Measurements from ENCODE around the gene DAB2. TPM values are rescaled to one million over a fixed set of nuclear protein-coding genes. Genes with fewer than 3 reads are reported as not detected.

Gene DAB2
- total and polyA plus RNA-seq, 12 donors = 6.5 to 64.7 (median 22.3) TPM

DNA sequence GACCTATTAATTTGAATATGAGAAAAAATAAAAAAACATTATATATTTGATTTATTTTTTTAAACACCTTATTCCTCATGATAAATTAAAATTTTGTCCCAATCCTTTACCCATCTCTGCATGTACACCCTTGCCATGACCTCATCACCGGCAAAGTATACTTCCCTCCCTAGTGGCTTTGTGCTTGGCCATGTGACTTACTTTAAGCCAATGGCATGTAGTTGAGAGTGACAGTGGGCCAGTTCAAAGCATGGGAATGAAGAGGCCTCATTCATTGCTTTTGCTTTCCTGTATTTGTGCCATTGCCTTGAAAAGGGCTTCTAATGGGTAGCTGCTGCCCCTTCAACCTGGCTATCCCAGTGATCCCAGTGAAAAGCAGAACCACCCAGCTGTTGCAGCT is 91.7 kb downstream of the DAB2 start:
- intact Hi-C loops (cut with DNase I) = loop anchor here in 1 of 10 donors (10.0 kb wide), 1 partner anchor 1178 kb away; no protein-coding TSS in a partner anchor
- Histone ChIP-seq H3K36me3 (no peaks in the 10 kb centered on the region), H3K4me1 (no peaks in the 10 kb centered on the region), H3K9me3 (no peaks in the 10 kb centered on the region), H3K4me3 (no peak overlapping the region), H3K27ac (no peak overlapping the region), H3K27me3 (no peaks in the 10 kb centered on the region)
- DNase-seq (no peak), ATAC-seq (no peak)
- WGBS, 2 donors = 97% methylated on average over 1 of the region's 1 CpG
- TF ChIP-seq, protein P1, sequence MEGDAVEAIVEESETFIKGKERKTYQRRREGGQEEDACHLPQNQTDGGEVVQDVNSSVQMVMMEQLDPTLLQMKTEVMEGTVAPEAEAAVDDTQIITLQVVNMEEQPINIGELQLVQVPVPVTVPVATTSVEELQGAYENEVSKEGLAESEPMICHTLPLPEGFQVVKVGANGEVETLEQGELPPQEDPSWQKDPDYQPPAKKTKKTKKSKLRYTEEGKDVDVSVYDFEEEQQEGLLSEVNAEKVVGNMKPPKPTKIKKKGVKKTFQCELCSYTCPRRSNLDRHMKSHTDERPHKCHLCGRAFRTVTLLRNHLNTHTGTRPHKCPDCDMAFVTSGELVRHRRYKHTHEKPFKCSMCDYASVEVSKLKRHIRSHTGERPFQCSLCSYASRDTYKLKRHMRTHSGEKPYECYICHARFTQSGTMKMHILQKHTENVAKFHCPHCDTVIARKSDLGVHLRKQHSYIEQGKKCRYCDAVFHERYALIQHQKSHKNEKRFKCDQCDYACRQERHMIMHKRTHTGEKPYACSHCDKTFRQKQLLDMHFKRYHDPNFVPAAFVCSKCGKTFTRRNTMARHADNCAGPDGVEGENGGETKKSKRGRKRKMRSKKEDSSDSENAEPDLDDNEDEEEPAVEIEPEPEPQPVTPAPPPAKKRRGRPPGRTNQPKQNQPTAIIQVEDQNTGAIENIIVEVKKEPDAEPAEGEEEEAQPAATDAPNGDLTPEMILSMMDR (IDR thresholded peaks at IDR 0.05) = no peak

DNA sequence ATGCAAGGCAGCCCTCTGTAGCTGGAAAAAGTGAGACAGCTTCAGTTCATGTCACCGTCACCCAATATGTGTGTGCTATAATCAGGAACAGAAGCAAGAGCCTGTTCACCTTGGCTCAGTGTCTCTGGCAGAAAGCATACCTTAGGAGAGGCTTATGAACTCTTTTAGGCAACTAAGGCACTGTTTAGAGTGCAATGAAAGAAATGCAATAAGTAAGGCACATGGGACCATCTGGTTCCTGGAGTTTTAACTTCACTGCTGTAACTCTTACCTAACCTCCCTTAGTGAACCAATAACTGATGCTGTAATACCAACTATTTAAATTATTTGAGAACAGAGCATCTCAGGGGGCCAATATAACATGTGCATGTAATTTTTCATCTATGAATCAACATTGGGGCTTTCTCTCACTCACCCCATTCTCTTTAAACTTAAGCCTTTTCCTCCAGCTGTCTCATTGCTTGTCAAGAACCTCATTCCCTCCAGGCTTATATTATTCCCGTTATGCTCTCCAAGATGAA is 92.9 kb downstream of the DAB2 start:
- no peaks in the 10 kb centered on the region for H3K9me3 ChIP-seq
- no peaks in the 10 kb centered on the region for H3K36me3 ChIP-seq
- no peak for ATAC-seq
- no peaks in the 10 kb centered on the region for H3K27me3 ChIP-seq
- 75 to 76% methylated on average over 2 of the region's 2 CpGs for WGBS, 2 donors
- intact Hi-C loops (cut with DNase I) = loop anchor here in 1 of 10 donors (10.0 kb wide), 1 partner anchor 1177 kb away; no protein-coding TSS in a partner anchor
- TF ChIP-seq, protein P1 (IDR thresholded peaks at IDR 0.05) = no peak
- DNase-seq = no peak
- H3K4me1 ChIP-seq = no peaks in the 10 kb centered on the region
- H3K4me3 ChIP-seq = no peak overlapping the region
- H3K27ac ChIP-seq = no peak overlapping the region

DNA sequence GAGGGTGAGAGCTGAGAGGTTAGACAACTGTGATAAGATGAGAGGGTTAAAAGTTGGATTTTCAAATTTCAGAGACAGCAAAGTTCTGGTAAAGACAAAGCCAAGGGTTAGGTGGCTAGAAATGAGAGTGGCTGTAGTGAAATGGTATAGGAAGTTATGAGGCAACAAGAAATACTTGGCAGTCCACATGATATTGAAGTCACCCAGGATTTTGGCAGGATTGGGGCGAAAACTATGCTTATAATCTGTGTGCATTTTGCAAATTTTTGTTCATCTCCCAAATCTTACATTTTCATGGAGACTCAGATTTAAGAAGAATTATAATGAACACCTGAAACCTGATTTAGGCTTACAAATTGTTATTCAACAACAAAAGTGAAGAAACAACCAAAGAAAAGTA is 96.0 kb downstream of the DAB2 start:
- TF ChIP-seq, protein P1 (IDR thresholded peaks at IDR 0.05) = no peak
- no peak overlapping the region for H3K4me3 ChIP-seq
- intact Hi-C loops (cut with DNase I) = no loop called here
- no peaks in the 10 kb centered on the region for H3K27me3 ChIP-seq
- no peaks in the 10 kb centered on the region for H3K4me1 ChIP-seq
- no peak overlapping the region for H3K27ac ChIP-seq
- WGBS, 2 donors = 63 to 75% methylated on average over 1 of the region's 1 CpG
- H3K9me3 ChIP-seq = peaks cover 0 to 7% (median 0%) of the 10 kb centered on the region in 11 donors
- ATAC-seq (no peak), DNase-seq (no peak)
- H3K36me3 ChIP-seq = no peaks in the 10 kb centered on the region

DNA sequence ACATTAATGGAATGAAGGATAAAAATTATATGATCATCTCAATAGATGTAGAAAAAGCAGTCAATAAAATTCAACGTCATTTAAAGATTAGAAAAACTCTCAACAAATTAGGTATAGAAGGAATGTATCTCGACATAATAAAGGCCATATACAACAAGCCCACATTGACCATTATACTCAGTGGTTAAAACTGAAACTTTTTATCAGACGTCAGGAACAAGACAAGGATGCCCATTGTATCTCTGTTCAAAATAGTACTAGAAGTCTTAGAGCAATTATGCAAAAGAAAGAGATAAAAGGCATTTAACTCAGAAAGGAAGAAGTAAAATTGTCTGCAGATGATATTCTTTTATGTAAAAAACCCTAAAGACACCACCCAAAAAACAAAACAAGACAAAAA is 101.2 kb downstream of the DAB2 start:
- DNase-seq = no peak
- intact Hi-C loops (cut with DNase I) = no loop called here
- Histone ChIP-seq H3K27ac (no peak overlapping the region), H3K4me3 (no peak overlapping the region), H3K4me1 (no peaks in the 10 kb centered on the region), H3K9me3 (peaks cover 0 to 24% (median 0%) of the 10 kb centered on the region in 11 donors), H3K36me3 (no peaks in the 10 kb centered on the region), H3K27me3 (peaks cover 0 to 4% (median 0%) of the 10 kb centered on the region in 7 donors)
- TF ChIP-seq, protein P1 (IDR thresholded peaks at IDR 0.05) = no peak
- 69 to 72% methylated on average over 3 of the region's 3 CpGs for WGBS, 2 donors
- no peak for ATAC-seq

Other genes with a start within 250 kb of the DAB2 start
- 10 to 100 TPM in 1 of 10 donors, 1 to 10 TPM in 9; 1.3 to 33.8 (median 2.6) TPM for gene FYB1, start 205.4 kb downstream of the DAB2 start, total RNA-seq
- gene FYB1, start 205.4 kb downstream of the DAB2 start, polyA plus RNA-seq = 1 to 10 TPM in 1 of 2 donors, under 1 TPM in 1; 0.61 to 1.8 TPM
- gene C9, start 60.5 kb downstream of the DAB2 start, total RNA-seq = under 1 TPM in 1 of 10 donors, not detected in 9; 0.17 TPM
- gene C9, start 60.5 kb downstream of the DAB2 start, polyA plus RNA-seq = not detected